ENCODE measurements around the gene PFKP.

DNA sequence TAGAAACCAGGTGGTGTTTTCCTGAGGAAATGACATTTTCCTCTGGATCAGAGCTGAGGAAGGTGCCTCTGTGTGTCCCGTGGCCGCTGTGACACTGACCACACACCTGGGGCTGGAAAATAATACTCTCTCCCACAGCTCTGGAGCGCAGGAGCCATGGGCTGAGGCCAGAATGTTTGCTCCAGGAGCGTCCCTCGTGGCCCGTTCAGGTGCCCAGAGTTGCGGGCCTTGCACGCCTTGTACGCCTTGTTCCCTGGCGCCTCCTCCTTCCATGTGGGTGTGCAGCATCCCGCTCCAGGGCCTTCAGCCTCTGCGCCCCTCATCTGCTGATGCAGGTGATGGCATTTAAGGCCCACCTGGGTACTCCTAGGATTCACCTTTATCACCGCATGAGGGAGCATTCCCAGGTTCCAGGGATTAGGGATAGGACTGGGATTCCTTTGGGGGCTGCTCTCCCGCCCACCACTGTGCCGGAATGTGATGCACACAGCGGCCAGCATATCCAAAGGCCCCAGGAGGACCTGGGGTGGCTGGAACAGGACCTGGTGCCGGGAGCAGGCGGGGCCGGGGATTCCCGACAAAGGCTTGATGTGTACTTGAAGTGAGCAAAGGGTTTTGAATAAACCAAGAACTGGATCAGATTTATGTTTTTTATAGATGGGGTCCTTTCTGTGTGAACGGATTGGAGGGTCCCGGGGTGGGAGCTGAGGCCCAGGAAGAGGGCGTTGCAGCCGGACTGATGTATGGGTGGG, 61.2 kb downstream of the PFKP start:
- TF ChIP-seq, protein P1, sequence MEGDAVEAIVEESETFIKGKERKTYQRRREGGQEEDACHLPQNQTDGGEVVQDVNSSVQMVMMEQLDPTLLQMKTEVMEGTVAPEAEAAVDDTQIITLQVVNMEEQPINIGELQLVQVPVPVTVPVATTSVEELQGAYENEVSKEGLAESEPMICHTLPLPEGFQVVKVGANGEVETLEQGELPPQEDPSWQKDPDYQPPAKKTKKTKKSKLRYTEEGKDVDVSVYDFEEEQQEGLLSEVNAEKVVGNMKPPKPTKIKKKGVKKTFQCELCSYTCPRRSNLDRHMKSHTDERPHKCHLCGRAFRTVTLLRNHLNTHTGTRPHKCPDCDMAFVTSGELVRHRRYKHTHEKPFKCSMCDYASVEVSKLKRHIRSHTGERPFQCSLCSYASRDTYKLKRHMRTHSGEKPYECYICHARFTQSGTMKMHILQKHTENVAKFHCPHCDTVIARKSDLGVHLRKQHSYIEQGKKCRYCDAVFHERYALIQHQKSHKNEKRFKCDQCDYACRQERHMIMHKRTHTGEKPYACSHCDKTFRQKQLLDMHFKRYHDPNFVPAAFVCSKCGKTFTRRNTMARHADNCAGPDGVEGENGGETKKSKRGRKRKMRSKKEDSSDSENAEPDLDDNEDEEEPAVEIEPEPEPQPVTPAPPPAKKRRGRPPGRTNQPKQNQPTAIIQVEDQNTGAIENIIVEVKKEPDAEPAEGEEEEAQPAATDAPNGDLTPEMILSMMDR (IDR thresholded peaks at IDR 0.05) = no peak
- TF ChIP-seq POLR2A (IDR thresholded peaks at IDR 0.05) = no peak
